ENCODE data around the gene CABLES1.

- TF ChIP-seq, protein P1, sequence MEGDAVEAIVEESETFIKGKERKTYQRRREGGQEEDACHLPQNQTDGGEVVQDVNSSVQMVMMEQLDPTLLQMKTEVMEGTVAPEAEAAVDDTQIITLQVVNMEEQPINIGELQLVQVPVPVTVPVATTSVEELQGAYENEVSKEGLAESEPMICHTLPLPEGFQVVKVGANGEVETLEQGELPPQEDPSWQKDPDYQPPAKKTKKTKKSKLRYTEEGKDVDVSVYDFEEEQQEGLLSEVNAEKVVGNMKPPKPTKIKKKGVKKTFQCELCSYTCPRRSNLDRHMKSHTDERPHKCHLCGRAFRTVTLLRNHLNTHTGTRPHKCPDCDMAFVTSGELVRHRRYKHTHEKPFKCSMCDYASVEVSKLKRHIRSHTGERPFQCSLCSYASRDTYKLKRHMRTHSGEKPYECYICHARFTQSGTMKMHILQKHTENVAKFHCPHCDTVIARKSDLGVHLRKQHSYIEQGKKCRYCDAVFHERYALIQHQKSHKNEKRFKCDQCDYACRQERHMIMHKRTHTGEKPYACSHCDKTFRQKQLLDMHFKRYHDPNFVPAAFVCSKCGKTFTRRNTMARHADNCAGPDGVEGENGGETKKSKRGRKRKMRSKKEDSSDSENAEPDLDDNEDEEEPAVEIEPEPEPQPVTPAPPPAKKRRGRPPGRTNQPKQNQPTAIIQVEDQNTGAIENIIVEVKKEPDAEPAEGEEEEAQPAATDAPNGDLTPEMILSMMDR (IDR thresholded peaks at IDR 0.05): no peak
- no peak for TF ChIP-seq POLR2A (IDR thresholded peaks at IDR 0.05)
These were observed 55.9 kb downstream of the CABLES1 start for GRCh38 chr18:23191232-23191631.

Data from Peyer's patch (tissue), 4 donors.